Stimulated activated CD4-positive, alpha-beta T cell treated with anti-CD3 and anti-CD28 coated beads, TNF-alpha, amount 100 ng/mL, for 24 hours (primary cell): ENCODE measurements around the gene EIF2B4.
A peak's percentile ranks its signal among the peaks of the same experiment; 100 is the strongest.
"Not testable (repeated sequence)": the region's sequence is repeated elsewhere in the genome, so short reads cannot be mapped to it uniquely, and the experiment has no call there.

Experiments used
- DNase-seq, 3 experiments: peaks; one replicate each; pipeline ENCODE4 v3.0.0-alpha.2; 2020; ENCODE audit warnings: low read depth in 3 of 3

The EIF2B4 gene

GRCh38 chr2:27347641-27348040, 22.5 kb downstream of the EIF2B4 start:
- DNase-seq: no peak

- DNase-seq: no peak
Observed at GRCh38 chr2:27336173-27336572, 34.0 kb downstream of the EIF2B4 start.

- no peak for DNase-seq
Observed at GRCh38 chr2:27335311-27335710, 34.8 kb downstream of the EIF2B4 start.

- DNase-seq: no peak
Observed at GRCh38 chr2:27324720-27325119, 45.4 kb downstream of the EIF2B4 start.

GRCh38 chr2:27323596-27324285, 46.4 kb downstream of the EIF2B4 start:
- DNase-seq: no peak

GRCh38 chr2:27322766-27323595, 47.2 kb downstream of the EIF2B4 start, which contains the start of gene MPV17:
MPV17 (minus strand) TSS chr2:27323097; CDS start chr2:27322517, 580 bp downstream.
- peak; percentile 77 to 89 (median 84) for DNase-seq

- no peak for DNase-seq
Observed at GRCh38 chr2:27322301-27322765, 47.8 kb downstream of the EIF2B4 start.

GRCh38 chr2:27320958-27321543, 49.1 kb downstream of the EIF2B4 start:
- DNase-seq: no peak

GRCh38 chr2:27319839-27320238, 50.3 kb downstream of the EIF2B4 start:
- DNase-seq: not testable (repeated sequence)

GRCh38 chr2:27316655-27317412, 53.3 kb downstream of the EIF2B4 start:
- DNase-seq: no peak

GRCh38 chr2:27315122-27315521, 55.0 kb downstream of the EIF2B4 start:
- no peak for DNase-seq

- no peak for DNase-seq
Observed at GRCh38 chr2:27314709-27315108, 55.4 kb downstream of the EIF2B4 start.
